Upper lobe of left lung (tissue), 4 donors: ENCODE data around the gene SPESP1.

Experiments used
- EP300 ChIP-seq, 4 donors: sonication (generic); formaldehyde crosslinking; IDR thresholded peaks; one replicate each; pipeline ENCODE4 v1.5.1; 2017; ENCODE audit warnings: antibody characterized with exemption in 4 of 4, control low read depth in 2 of 4
- POLR2A ChIP-seq, 4 donors: fragments of 450-650 bp; IDR thresholded peaks; one replicate each; pipeline ENCODE4 v1.5.1; 2016 to 2017; ENCODE audit warnings: antibody characterized with exemption in 4 of 4, mild to moderate bottlenecking in 2 of 4
- POLR2AphosphoS5 ChIP-seq, 2 donors: sonication (generic); formaldehyde crosslinking; IDR thresholded peaks; one replicate each; pipeline ENCODE4 v1.5.1; 2017; ENCODE audit warnings: antibody characterized with exemption in 2 of 2
- TF ChIP-seq, protein P1 (sequence below), 6 experiments: fragments of 450-650 bp in 4 of 6; fragments of 200-600 bp in 2 of 6; sonication (generic) in 2 of 6; IDR thresholded peaks; one replicate each; pipeline ENCODE4 v1.5.1; 2016 to 2019; ENCODE audit warnings: antibody characterized with exemption in 6 of 6

DNA sequence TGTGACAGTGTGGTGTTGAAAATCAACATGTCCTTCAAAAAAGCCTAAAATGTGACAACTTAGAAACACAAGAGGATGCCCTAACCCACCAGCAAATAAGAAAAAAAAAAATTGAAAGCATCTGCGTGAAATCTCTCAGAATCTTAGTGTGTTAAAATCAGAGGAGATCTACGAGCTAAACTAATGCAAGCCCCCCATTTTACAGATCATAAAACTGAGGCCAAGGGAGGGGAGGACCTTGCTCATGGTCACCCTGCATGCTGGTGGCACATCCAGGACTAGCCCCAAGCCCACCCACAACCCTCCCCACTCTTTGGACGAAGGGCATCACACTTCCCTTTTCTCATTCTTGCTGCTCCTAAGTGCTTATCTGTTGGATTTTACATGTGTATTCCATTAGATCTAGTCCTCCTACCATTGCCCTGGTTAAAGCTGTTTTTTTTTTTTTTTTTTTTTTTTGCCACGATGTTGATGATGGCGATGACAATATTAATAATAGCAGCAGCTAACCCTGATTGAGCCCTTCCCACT lies 55.1 kb downstream of the SPESP1 start:
- no peak for TF ChIP-seq POLR2AphosphoS5 (IDR thresholded peaks at IDR 0.05)
- TF ChIP-seq POLR2A (IDR thresholded peaks at IDR 0.05), result no peak
- TF ChIP-seq, protein P1, sequence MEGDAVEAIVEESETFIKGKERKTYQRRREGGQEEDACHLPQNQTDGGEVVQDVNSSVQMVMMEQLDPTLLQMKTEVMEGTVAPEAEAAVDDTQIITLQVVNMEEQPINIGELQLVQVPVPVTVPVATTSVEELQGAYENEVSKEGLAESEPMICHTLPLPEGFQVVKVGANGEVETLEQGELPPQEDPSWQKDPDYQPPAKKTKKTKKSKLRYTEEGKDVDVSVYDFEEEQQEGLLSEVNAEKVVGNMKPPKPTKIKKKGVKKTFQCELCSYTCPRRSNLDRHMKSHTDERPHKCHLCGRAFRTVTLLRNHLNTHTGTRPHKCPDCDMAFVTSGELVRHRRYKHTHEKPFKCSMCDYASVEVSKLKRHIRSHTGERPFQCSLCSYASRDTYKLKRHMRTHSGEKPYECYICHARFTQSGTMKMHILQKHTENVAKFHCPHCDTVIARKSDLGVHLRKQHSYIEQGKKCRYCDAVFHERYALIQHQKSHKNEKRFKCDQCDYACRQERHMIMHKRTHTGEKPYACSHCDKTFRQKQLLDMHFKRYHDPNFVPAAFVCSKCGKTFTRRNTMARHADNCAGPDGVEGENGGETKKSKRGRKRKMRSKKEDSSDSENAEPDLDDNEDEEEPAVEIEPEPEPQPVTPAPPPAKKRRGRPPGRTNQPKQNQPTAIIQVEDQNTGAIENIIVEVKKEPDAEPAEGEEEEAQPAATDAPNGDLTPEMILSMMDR (IDR thresholded peaks at IDR 0.05), result no peak
- no peak for TF ChIP-seq EP300 (IDR thresholded peaks at IDR 0.05)
